Spleen (tissue), 7 donors: Measurements from ENCODE around the gene THAP8.

ENCODE experiments used
- POLR2AphosphoS5 ChIP-seq, 3 donors: sonication (generic); formaldehyde crosslinking; IDR thresholded peaks; one replicate each; pipeline ENCODE4 v1.5.1; 2017; ENCODE audit warnings: antibody characterized with exemption in 3 of 3
- TF ChIP-seq, protein P1 (sequence below), 11 experiments: fragments of 200-600 bp in 7 of 11; fragments of 450-650 bp in 4 of 11; sonication (generic) in 4 of 11; IDR thresholded peaks in 8 of 11; conservative IDR thresholded peaks in 3 of 11; 1 replicate in 7 of 11; 2 replicates in 4 of 11; pipeline versions ENCODE4 v1.4.0 to v1.8.0; 2016 to 2021; ENCODE audit warnings: antibody characterized with exemption in 11 of 11, inconsistent platforms in 4 of 11, mild to moderate bottlenecking in 1 of 11
- donor health status: DM: no; HTN: no; CAD: no; lungs with moderate emphysema.
- donor health status: DM: no; HTN: no; CAD: no.
- donor health status: DM: no; HTN: no; CAD: no.

DNA sequence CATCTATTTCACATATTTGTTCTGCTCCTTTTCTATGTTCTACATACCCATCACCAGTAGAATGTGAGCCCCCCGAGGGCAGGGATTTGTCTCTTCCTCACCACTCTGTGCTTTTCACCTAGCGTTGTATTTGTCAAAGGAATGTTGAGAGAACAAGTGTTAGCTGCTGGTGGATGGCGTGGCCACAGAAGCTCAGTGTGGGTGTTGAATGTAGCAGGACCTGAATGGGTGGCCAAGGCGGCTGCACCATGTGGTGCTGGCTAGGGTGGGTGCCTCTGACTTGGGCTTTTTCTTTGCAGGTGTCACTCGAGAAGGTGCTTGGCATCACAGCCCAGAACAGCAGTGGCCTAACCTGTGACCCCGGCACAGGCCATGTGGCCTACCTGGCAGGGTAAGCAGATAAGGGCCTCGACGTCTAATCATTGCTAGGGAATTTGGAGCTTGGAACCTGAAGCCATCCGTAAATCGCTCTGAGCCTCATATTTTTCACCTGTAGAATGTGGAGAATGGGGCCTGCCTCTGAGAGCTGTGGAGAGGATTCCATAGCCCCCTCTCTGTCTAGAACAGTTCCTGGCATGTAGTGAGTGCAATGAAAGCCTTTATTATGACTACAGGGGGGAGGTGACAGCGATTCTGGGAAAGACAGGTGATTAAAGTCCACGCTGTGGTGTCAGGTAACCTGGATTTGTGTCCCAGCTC lies 4.5 kb upstream of the THAP8 start:
- no peak for TF ChIP-seq POLR2AphosphoS5 (IDR thresholded peaks at IDR 0.05)
- TF ChIP-seq, protein P1, sequence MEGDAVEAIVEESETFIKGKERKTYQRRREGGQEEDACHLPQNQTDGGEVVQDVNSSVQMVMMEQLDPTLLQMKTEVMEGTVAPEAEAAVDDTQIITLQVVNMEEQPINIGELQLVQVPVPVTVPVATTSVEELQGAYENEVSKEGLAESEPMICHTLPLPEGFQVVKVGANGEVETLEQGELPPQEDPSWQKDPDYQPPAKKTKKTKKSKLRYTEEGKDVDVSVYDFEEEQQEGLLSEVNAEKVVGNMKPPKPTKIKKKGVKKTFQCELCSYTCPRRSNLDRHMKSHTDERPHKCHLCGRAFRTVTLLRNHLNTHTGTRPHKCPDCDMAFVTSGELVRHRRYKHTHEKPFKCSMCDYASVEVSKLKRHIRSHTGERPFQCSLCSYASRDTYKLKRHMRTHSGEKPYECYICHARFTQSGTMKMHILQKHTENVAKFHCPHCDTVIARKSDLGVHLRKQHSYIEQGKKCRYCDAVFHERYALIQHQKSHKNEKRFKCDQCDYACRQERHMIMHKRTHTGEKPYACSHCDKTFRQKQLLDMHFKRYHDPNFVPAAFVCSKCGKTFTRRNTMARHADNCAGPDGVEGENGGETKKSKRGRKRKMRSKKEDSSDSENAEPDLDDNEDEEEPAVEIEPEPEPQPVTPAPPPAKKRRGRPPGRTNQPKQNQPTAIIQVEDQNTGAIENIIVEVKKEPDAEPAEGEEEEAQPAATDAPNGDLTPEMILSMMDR (IDR thresholded peaks at IDR 0.05 in 8 of 11, conservative IDR thresholded peaks at IDR 0.05 in 3 of 11): no peak
